ENCODE measurements around the gene TMED8.

- no peak for TF ChIP-seq CTCF (CRISPR knock-in tag; IDR thresholded peaks at IDR 0.05)
- TF ChIP-seq PLRG1 (conservative IDR thresholded peaks at IDR 0.05), result no peak
- no peak for TF ChIP-seq USF2 (IDR thresholded peaks at IDR 0.05; ENCODE audit: low read depth, low read length)
- no peak for TF ChIP-seq USF2 (CRISPR knock-in tag; IDR thresholded peaks at IDR 0.05; ENCODE audit: borderline replicate concordance)
- TF ChIP-seq ZSCAN29 (CRISPR knock-in tag; conservative IDR thresholded peaks at IDR 0.05), result no peak
These were observed 29.1 kb downstream of the TMED8 start for GRCh38 chr14:77347751-77348150.
